HepG2 (cell line): ENCODE measurements around the gene SPN. TPM values are rescaled to one million over a fixed set of nuclear protein-coding genes. Genes with fewer than 3 reads are reported as not detected.

ENCODE experiments used
- GATA4 ChIP-seq: sonication (generic); IDR thresholded peaks from 2 replicates; pipeline ENCODE4 v1.6.1; 2016; ENCODE audit warnings: antibody characterized with exemption, low read depth, borderline replicate concordance
- KLF6 ChIP-seq: IDR thresholded peaks from 2 replicates; pipeline ENCODE4 v1.8.0; 2016; ENCODE audit warnings: missing biosample characterization, missing genetic modification reagents
- MED8 ChIP-seq: sonication (generic); formaldehyde crosslinking; IDR thresholded peaks from 2 replicates; pipeline ENCODE4 v1.8.1; 2023; ENCODE audit warnings: mild to moderate bottlenecking, missing genetic modification reagents; ENCODE audit not compliant: insufficient replicate concordance
- PITX1 ChIP-seq: sonication (generic); formaldehyde crosslinking; IDR thresholded peaks from 2 replicates; pipeline ENCODE4 v1.5.1; 2020; ENCODE audit warnings: mild to moderate bottlenecking, missing genetic modification reagents
- SP1 ChIP-seq, 2 experiments: fragments of 450-650 bp in 1 of 2; sonication (generic) in 1 of 2; formaldehyde crosslinking in 1 of 2; IDR thresholded peaks; 2 replicates each; pipeline versions ENCODE4 v1.4.0 to v1.6.1; 2016 to 2020; ENCODE audit warnings: missing genetic modification reagents in 1 of 2
- SP4 ChIP-seq: sonication (generic); formaldehyde crosslinking; IDR thresholded peaks from 2 replicates; pipeline ENCODE4 v1.8.1; 2023; ENCODE audit warnings: mild to moderate bottlenecking, missing genetic modification reagents
- SRSF1 ChIP-seq: fragments of 200-400 bp; formaldehyde crosslinking; optimal IDR thresholded peaks from 2 replicates; pipeline ENCODE3; 2017; ENCODE audit warnings: mild to moderate bottlenecking, low read depth, low read length, moderate library complexity
- SRSF9 ChIP-seq: fragments of 200-400 bp; formaldehyde crosslinking; IDR thresholded peaks from 2 replicates; pipeline ENCODE4 v1.6.1; 2018; ENCODE audit warnings: borderline replicate concordance, mild to moderate bottlenecking, low read depth, low read length; ENCODE audit not compliant: insufficient read depth, poor library complexity, severe bottlenecking
- TAF15 ChIP-seq: fragments of 200-400 bp; formaldehyde crosslinking; IDR thresholded peaks from one replicate; pipeline ENCODE4 v1.6.1; 2018; ENCODE audit warnings: mild to moderate bottlenecking, low read depth, low read length; ENCODE audit not compliant: poor library complexity, severe bottlenecking
- ZKSCAN1 ChIP-seq: fragments of 150-350 bp; IDR thresholded peaks from 2 replicates; pipeline ENCODE4 v1.6.1; 2014; ENCODE audit warnings: low read length
- ZNF205 ChIP-seq: IDR thresholded peaks from 2 replicates; pipeline ENCODE4 v1.6.1; 2018; ENCODE audit warnings: missing biosample characterization, missing genetic modification reagents
- ZNF614 ChIP-seq: IDR thresholded peaks from 2 replicates; pipeline ENCODE4 v1.6.1; 2018; ENCODE audit warnings: missing biosample characterization, missing genetic modification reagents, inconsistent platforms, borderline replicate concordance
- polyA plus RNA-seq, 8 experiments: library from polyadenylated mRNA; depleted of rRNA in 3 of 8; stranded (reverse) in 7 of 8; unstranded in 1 of 8; fragments of >200 nt; fragmentation: Illumina TruSeq in 4 of 8; extraction: Trizol in 4 of 8; gene quantifications; 2 replicates each; pipeline versions ENCODE4 v1.2.1 to v1.2.3, GENCODE V29; 2011 to 2016; ENCODE audit warnings: low read depth in 4 of 8, missing spikeins in 1 of 8, mixed read lengths in 1 of 8; ENCODE audit not compliant: insufficient read depth in 1 of 8
- total RNA-seq, 5 experiments: library from RNA; depleted of rRNA; stranded (reverse); fragments of >200 nt; fragmentation: Illumina TruSeq; extraction: Trizol; gene quantifications; 2 replicates each; pipeline ENCODE4 v1.2.3, GENCODE V29; 2016; ENCODE audit warnings: low read depth in 1 of 5
- TF ChIP-seq, protein P1 (sequence below): conservative IDR thresholded peaks from 2 replicates; pipeline ENCODE4 v1.6.1; 2018; ENCODE audit warnings: missing genetic modification reagents
- TF ChIP-seq, protein P2 (sequence below): sonication (generic); formaldehyde crosslinking; IDR thresholded peaks from 2 replicates; pipeline ENCODE4 v1.4.0; 2020; ENCODE audit warnings: mild to moderate bottlenecking, missing genetic modification reagents
- TF ChIP-seq, protein P3 (sequence below): IDR thresholded peaks from 2 replicates; pipeline ENCODE4 v1.6.1; 2016; ENCODE audit warnings: missing compliant biosample characterization, missing genetic modification reagents, borderline replicate concordance
- TF ChIP-seq, protein P4 (sequence below): sonication (generic); formaldehyde crosslinking; IDR thresholded peaks from 2 replicates; pipeline ENCODE4 v1.5.0; 2020; ENCODE audit warnings: mild to moderate bottlenecking, missing genetic modification reagents

SPN gene
- total and polyA plus RNA-seq, 2 of the 13 experiments (the other 11 are each of a cell fraction or from before 2014, with no cell fraction given), result 0.22 to 1.6 TPM

DNA sequence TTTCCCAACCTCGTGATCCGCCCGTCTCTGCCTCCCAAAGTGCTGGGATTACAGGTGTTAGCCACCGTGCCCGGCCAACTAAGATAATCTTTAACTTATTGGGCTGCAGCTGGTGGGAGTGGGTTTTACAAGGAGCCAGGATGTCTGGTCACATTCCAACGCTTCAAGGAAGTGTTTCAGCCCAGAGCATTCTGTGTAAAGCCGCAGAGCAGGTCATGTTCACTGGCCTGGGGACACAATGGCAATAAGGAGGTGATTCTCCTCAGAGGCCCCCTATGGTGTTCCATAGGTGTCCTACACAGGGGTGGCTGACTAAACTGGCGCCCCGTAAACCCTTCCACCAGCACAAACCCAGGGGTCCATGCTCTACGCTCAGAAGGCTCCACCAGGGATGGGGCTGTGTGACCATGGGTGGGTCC lies 17.1 kb downstream of the SPN start (continued):
- peak; percentile 36; the same call in 1 of the 2 replicates for TF ChIP-seq ZNF205 (CRISPR knock-in tag)
- TF ChIP-seq, protein P1, sequence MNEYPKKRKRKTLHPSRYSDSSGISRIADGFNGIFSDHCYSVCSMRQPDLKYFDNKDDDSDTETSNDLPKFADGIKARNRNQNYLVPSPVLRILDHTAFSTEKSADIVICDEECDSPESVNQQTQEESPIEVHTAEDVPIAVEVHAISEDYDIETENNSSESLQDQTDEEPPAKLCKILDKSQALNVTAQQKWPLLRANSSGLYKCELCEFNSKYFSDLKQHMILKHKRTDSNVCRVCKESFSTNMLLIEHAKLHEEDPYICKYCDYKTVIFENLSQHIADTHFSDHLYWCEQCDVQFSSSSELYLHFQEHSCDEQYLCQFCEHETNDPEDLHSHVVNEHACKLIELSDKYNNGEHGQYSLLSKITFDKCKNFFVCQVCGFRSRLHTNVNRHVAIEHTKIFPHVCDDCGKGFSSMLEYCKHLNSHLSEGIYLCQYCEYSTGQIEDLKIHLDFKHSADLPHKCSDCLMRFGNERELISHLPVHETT (CRISPR knock-in tag), result 0 out of 2 replicates have a peak, but pooled peaks have one; percentile 28
- 0 out of 2 replicates have a peak, but pooled peaks have one; percentile 15 for TF ChIP-seq ZNF614 (CRISPR knock-in tag)
- 0 out of 2 replicates have a peak, but pooled peaks have one; percentile 17 for TF ChIP-seq KLF6 (CRISPR knock-in tag)
- TF ChIP-seq, protein P2, sequence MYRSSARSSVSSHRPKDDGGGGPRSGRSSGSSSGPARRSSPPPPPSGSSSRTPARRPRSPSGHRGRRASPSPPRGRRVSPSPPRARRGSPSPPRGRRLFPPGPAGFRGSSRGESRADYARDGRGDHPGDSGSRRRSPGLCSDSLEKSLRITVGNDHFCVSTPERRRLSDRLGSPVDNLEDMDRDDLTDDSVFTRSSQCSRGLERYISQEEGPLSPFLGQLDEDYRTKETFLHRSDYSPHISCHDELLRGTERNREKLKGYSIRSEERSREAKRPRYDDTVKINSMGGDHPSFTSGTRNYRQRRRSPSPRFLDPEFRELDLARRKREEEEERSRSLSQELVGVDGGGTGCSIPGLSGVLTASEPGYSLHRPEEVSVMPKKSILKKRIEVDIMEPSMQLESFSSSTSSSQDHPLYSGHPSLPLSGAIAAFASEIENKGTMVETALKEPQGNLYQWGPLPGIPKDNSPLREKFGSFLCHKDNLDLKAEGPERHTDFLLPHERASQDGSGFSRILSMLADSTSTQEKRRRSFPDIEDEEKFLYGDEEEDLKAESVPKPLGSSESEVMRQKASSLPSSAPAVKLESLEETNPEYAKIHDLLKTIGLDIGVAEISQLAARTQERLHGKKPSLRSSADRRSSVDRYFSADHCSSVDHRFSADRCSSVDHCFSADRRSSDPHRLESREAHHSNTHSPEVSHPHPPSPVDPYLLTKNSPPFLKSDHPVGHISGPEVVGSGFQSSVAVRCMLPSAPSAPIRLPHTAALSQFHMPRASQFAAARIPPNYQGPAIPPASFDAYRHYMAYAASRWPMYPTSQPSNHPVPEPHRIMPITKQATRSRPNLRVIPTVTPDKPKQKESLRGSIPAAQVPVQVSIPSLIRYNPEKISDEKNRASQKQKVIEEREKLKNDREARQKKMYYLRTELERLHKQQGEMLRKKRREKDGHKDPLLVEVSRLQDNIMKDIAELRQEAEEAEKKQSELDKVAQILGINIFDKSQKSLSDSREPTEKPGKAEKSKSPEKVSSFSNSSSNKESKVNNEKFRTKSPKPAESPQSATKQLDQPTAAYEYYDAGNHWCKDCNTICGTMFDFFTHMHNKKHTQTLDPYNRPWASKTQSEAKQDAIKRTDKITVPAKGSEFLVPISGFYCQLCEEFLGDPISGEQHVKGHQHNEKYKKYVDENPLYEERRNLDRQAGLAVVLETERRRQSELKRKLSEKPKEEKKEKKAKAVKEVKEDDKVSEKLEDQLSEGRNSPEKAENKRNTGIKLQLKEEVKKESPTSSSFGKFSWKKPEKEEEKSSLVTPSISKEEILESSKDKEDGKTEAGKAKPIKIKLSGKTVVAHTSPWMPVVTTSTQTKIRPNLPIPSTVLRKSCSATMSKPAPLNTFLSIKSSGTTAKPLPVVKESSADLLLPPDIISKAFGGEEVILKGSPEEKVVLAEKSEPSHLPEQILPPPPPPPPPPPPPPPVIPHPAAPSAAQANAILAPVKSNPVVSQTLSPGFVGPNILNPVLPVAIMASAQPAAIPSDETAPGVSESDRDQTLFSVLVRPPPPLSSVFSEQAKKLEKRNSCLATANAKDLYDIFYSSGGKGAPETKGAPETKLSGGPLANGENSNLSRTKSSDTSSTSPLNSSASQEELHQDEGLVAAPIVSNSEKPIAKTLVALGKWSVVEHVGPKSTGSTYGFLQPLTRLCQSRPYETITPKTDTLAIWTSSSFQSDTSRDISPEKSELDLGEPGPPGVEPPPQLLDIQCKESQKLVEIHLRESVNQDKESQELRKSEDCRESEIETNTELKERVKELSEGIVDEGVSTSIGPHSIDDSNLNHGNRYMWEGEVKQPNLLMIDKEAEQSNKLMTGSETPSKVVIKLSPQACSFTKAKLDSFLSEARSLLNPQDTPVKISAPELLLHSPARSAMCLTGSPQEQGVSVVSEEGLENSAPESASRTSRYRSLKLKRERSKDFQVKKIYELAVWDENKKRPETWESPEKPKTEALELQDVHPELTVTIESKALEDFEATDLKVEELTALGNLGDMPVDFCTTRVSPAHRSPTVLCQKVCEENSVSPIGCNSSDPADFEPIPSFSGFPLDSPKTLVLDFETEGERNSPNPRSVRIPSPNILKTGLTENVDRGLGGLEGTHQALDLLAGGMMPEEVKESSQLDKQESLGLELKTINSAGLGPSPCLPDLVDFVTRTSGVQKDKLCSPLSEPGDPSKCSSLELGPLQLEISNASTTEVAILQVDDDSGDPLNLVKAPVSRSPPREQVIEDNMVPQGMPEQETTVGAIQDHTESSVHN (CRISPR knock-in tag), result 0 out of 2 replicates have a peak, but pooled peaks have one; percentile 36
- peak; percentile 53 for TF ChIP-seq PITX1
- TF ChIP-seq, protein P3, sequence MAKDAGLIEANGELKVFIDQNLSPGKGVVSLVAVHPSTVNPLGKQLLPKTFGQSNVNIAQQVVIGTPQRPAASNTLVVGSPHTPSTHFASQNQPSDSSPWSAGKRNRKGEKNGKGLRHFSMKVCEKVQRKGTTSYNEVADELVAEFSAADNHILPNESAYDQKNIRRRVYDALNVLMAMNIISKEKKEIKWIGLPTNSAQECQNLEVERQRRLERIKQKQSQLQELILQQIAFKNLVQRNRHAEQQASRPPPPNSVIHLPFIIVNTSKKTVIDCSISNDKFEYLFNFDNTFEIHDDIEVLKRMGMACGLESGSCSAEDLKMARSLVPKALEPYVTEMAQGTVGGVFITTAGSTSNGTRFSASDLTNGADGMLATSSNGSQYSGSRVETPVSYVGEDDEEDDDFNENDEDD (CRISPR knock-in tag), result peak; percentile 40; the same call in 1 of the 2 replicates
- no peak for TF ChIP-seq SP1 (IDR thresholded peaks at IDR 0.05)
- no peak for TF ChIP-seq SP1 (CRISPR knock-in tag; IDR thresholded peaks at IDR 0.05)
- TF ChIP-seq, protein P4, sequence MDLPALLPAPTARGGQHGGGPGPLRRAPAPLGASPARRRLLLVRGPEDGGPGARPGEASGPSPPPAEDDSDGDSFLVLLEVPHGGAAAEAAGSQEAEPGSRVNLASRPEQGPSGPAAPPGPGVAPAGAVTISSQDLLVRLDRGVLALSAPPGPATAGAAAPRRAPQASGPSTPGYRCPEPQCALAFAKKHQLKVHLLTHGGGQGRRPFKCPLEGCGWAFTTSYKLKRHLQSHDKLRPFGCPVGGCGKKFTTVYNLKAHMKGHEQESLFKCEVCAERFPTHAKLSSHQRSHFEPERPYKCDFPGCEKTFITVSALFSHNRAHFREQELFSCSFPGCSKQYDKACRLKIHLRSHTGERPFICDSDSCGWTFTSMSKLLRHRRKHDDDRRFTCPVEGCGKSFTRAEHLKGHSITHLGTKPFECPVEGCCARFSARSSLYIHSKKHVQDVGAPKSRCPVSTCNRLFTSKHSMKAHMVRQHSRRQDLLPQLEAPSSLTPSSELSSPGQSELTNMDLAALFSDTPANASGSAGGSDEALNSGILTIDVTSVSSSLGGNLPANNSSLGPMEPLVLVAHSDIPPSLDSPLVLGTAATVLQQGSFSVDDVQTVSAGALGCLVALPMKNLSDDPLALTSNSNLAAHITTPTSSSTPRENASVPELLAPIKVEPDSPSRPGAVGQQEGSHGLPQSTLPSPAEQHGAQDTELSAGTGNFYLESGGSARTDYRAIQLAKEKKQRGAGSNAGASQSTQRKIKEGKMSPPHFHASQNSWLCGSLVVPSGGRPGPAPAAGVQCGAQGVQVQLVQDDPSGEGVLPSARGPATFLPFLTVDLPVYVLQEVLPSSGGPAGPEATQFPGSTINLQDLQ (CRISPR knock-in tag), result no peak
- TF ChIP-seq TAF15, result no peak
- no peak for TF ChIP-seq SRSF9
- TF ChIP-seq SRSF1, result no peak
- TF ChIP-seq SP4 (CRISPR knock-in tag), result peak; percentile 48; the same call in 1 of the 2 replicates
- TF ChIP-seq ZKSCAN1, result no peak
- no peak; the same call in 1 of the 2 replicates for TF ChIP-seq GATA4
- peak; percentile 54 for TF ChIP-seq MED8 (CRISPR knock-in tag)
